HG03139 (cell line): Measurements from ENCODE around the gene CDH4.

Experiments
- ATAC-seq: cut with Tn5 transposase; IDR thresholded peaks from one replicate; pipeline ENCODE4 v1.9.1; 2021; ENCODE audit not compliant: unreplicated experiment

CDH4 gene

GRCh38 chr20:61619751-61620150 is 367.7 kb downstream of the CDH4 start:
- no peak for ATAC-seq

- no peak for ATAC-seq
These were observed 368.1 kb downstream of the CDH4 start for GRCh38 chr20:61620174-61620573.

GRCh38 chr20:61621035-61621730 is 369.1 kb downstream of the CDH4 start:
- ATAC-seq = no peak

- ATAC-seq = no peak
These were observed 369.8 kb downstream of the CDH4 start for GRCh38 chr20:61621852-61622251.

GRCh38 chr20:61623451-61623850 is 371.4 kb downstream of the CDH4 start:
- ATAC-seq = no peak

- ATAC-seq = no peak
These were observed 373.2 kb downstream of the CDH4 start for GRCh38 chr20:61625246-61625645.

GRCh38 chr20:61626412-61626811 is 374.4 kb downstream of the CDH4 start:
- no peak for ATAC-seq

- ATAC-seq = no peak
These were observed 375.8 kb downstream of the CDH4 start for GRCh38 chr20:61627791-61628415.

GRCh38 chr20:61628480-61628879 is 376.4 kb downstream of the CDH4 start:
- ATAC-seq = no peak

- ATAC-seq = no peak
These were observed 377.0 kb downstream of the CDH4 start for GRCh38 chr20:61628901-61629601.

GRCh38 chr20:61629602-61630390 is 377.7 kb downstream of the CDH4 start:
- no peak for ATAC-seq

- no peak for ATAC-seq
These were observed 378.3 kb downstream of the CDH4 start for GRCh38 chr20:61630391-61630650.

- ATAC-seq = no peak
These were observed 378.8 kb downstream of the CDH4 start for GRCh38 chr20:61630816-61631215.

GRCh38 chr20:61631751-61632150 is 379.7 kb downstream of the CDH4 start:
- ATAC-seq = no peak

GRCh38 chr20:61633004-61633403 is 380.9 kb downstream of the CDH4 start:
- no peak for ATAC-seq

- ATAC-seq = no peak
These were observed 382.5 kb downstream of the CDH4 start for GRCh38 chr20:61634376-61635145.

- ATAC-seq = no peak
These were observed 383.8 kb downstream of the CDH4 start for GRCh38 chr20:61635721-61636455.

- ATAC-seq = no peak
These were observed 384.6 kb downstream of the CDH4 start for GRCh38 chr20:61636531-61637116.

- no peak for ATAC-seq
These were observed 386.9 kb downstream of the CDH4 start for GRCh38 chr20:61638802-61639585.
